Parathyroid adenoma (tissue), 2 donors: ENCODE measurements around the gene TRDN.

Experiments
- H2AFZ ChIP-seq: fragments of 300-600 bp; sonication (generic); one replicate; pipeline ENCODE4 v1.7.0; 2017; ENCODE audit warnings: antibody characterized with exemption, mild to moderate bottlenecking
- H3K27ac ChIP-seq: fragments of 300-600 bp; sonication (generic); one replicate; pipeline ENCODE4 v1.7.0; 2017
- H3K27me3 ChIP-seq: fragments of 300-600 bp; sonication (generic); one replicate; pipeline ENCODE4 v1.7.0; 2017; ENCODE audit warnings: low read length; ENCODE audit not compliant: control insufficient read depth, insufficient read depth
- H3K36me3 ChIP-seq: fragments of 300-600 bp; sonication (generic); one replicate; pipeline ENCODE4 v1.7.0; 2017; ENCODE audit warnings: low read length; ENCODE audit not compliant: control insufficient read depth, insufficient read depth
- H3K4me1 ChIP-seq: fragments of 300-600 bp; sonication (generic); one replicate; pipeline ENCODE4 v1.7.0; 2017; ENCODE audit warnings: control low read depth
- H3K4me2 ChIP-seq: fragments of 300-600 bp; sonication (generic); one replicate; pipeline ENCODE4 v1.7.0; 2017; ENCODE audit warnings: low read length
- H3K4me3 ChIP-seq: fragments of 300-600 bp; sonication (generic); one replicate; pipeline ENCODE4 v1.7.0; 2017; ENCODE audit warnings: low read depth, low read length
- H3K79me2 ChIP-seq: fragments of 300-600 bp; sonication (generic); one replicate; pipeline ENCODE4 v1.7.0; 2017; ENCODE audit warnings: control low read depth
- H3K9ac ChIP-seq: fragments of 300-600 bp; sonication (generic); one replicate; pipeline ENCODE4 v1.7.0; 2017; ENCODE audit warnings: mild to moderate bottlenecking
- H3K9me3 ChIP-seq: fragments of 300-600 bp; sonication (generic); one replicate; pipeline ENCODE4 v1.7.0; 2017; ENCODE audit warnings: low read length; ENCODE audit not compliant: control insufficient read depth
- CTCF ChIP-seq: fragments of 300-600 bp; sonication (generic); IDR thresholded peaks from one replicate; pipeline ENCODE4 v1.7.0; 2017; ENCODE audit warnings: antibody characterized with exemption, mild to moderate bottlenecking
- donor health status: primary hyperparathyroidism.

Gene TRDN

DNA sequence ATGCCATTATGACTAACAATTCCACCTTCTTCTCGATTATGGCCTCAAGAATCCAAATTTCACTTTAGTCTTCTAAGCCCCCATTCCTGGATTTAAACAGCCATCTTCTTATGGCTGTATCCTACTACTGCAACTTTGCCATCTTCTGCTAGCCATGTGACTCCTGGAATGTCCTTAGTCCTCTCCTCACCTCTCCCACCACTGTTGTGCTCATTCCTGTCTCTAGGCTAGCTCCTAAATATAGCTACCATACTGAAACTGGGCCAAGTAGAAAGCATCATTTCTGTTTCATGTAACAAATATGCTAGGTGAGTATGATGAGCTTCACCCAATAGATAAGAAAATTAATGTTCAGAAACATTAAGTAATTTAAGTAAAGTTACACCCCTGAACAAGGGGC, 327.6 kb downstream of the TRDN start:
- no peak overlapping the region for H2AFZ ChIP-seq
- H3K4me3 ChIP-seq, result no peak overlapping the region
- H3K27ac ChIP-seq, result no peak overlapping the region
- H3K4me2 ChIP-seq, result no peak overlapping the region
- H3K36me3 ChIP-seq, result no peaks in the 10 kb centered on the region
- H3K9ac ChIP-seq, result no peak overlapping the region
- H3K79me2 ChIP-seq, result no peaks in the 10 kb centered on the region
- H3K4me1 ChIP-seq, result no peaks in the 10 kb centered on the region
- no peaks in the 10 kb centered on the region for H3K9me3 ChIP-seq
- no peaks in the 10 kb centered on the region for H3K27me3 ChIP-seq
- no peak for TF ChIP-seq CTCF

DNA sequence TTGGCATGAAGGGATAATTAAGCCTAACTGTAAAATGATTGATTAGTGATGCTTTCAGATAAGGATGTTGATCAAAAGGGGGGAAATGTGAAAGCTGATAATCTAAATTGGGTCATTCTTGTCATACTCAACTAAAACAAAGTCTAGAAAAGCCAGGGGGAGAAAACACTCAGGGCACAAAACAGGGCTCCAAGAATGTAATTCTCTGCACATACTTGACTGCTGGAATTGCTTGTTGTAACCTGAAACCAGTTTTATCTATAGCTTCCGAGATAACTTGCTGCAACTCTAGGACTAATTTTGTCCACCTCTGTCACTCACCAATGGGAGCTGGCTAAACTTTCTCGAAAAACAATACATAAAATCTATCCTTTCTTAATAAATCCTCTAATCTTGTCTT, 330.4 kb downstream of the TRDN start:
- no peak for TF ChIP-seq CTCF
- H3K9me3 ChIP-seq, result no peaks in the 10 kb centered on the region
- no peaks in the 10 kb centered on the region for H3K36me3 ChIP-seq
- H2AFZ ChIP-seq, result no peak overlapping the region
- no peak overlapping the region for H3K4me3 ChIP-seq
- no peaks in the 10 kb centered on the region for H3K4me1 ChIP-seq
- H3K27ac ChIP-seq, result no peak overlapping the region
- no peaks in the 10 kb centered on the region for H3K27me3 ChIP-seq
- no peaks in the 10 kb centered on the region for H3K79me2 ChIP-seq
- no peak overlapping the region for H3K9ac ChIP-seq
- H3K4me2 ChIP-seq, result no peak overlapping the region

GRCh38 chr6:123295672-123296071, 341.1 kb downstream of the TRDN start:
- no peak overlapping the region for H3K4me2 ChIP-seq
- H3K4me3 ChIP-seq, result no peak overlapping the region
- no peak overlapping the region for H3K27ac ChIP-seq
- no peaks in the 10 kb centered on the region for H3K27me3 ChIP-seq
- H3K4me1 ChIP-seq, result no peaks in the 10 kb centered on the region
- no peak for TF ChIP-seq CTCF
- no peak overlapping the region for H3K9ac ChIP-seq
- H3K79me2 ChIP-seq, result no peaks in the 10 kb centered on the region
- no peak overlapping the region for H2AFZ ChIP-seq
- H3K36me3 ChIP-seq, result no peaks in the 10 kb centered on the region
- no peaks in the 10 kb centered on the region for H3K9me3 ChIP-seq

DNA sequence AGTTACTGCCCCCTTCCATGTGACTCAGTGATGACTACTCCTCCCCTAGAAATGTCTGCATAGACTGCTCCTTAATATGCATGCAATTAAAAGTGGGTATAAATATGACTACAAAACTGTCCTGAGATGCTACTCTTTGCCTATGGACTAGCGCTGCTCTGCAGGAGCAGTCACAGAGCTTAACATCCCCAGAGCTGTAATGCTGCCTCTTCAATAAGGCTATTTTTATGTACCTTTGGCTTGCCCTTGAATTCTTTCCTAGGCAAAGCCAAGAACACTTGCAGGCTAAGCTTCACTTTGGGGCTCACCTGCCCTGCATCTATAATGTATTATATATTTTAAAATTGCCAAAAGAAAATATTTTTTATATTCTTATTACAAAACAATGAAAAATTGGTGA, 341.6 kb downstream of the TRDN start:
- Histone ChIP-seq H3K9ac (no peak overlapping the region), H3K27ac (no peak overlapping the region), H3K79me2 (no peaks in the 10 kb centered on the region), H3K36me3 (no peaks in the 10 kb centered on the region), H3K9me3 (no peaks in the 10 kb centered on the region), H2AFZ (no peak overlapping the region), H3K4me3 (no peak overlapping the region), H3K27me3 (no peaks in the 10 kb centered on the region), H3K4me2 (no peak overlapping the region), H3K4me1 (no peaks in the 10 kb centered on the region)
- TF ChIP-seq CTCF, result no peak

GRCh38 chr6:123288649-123289048, 348.1 kb downstream of the TRDN start:
- TF ChIP-seq CTCF, result no peak
- no peak overlapping the region for H3K4me3 ChIP-seq
- H3K27me3 ChIP-seq, result no peaks in the 10 kb centered on the region
- no peaks in the 10 kb centered on the region for H3K79me2 ChIP-seq
- H3K9ac ChIP-seq, result no peak overlapping the region
- H3K9me3 ChIP-seq, result no peaks in the 10 kb centered on the region
- no peaks in the 10 kb centered on the region for H3K36me3 ChIP-seq
- no peak overlapping the region for H3K27ac ChIP-seq
- no peak overlapping the region for H2AFZ ChIP-seq
- H3K4me2 ChIP-seq, result no peak overlapping the region
- no peaks in the 10 kb centered on the region for H3K4me1 ChIP-seq
